ENCODE measurements around the gene FRMPD1. TPM values are rescaled to one million over a fixed set of nuclear protein-coding genes. Genes with fewer than 3 reads are reported as not detected.
"Not testable (repeated sequence)": the region's sequence is repeated elsewhere in the genome, so short reads cannot be mapped to it uniquely, and the experiment has no call there.

The FRMPD1 gene
- polyA plus RNA-seq, 3 donors = 0.75 to 1.9 (median 1.1) TPM

GRCh38 chr9:37739222-37739621 is 88.5 kb downstream of the FRMPD1 start:
- no peak for DNase-seq

GRCh38 chr9:37740128-37740527 is 89.4 kb downstream of the FRMPD1 start:
- DNase-seq = no peak

GRCh38 chr9:37740631-37741328 is 90.0 kb downstream of the FRMPD1 start:
- no peak for DNase-seq

- no peak for DNase-seq
Measured at GRCh38 chr9:37745970-37746369, 95.2 kb downstream of the FRMPD1 start.

GRCh38 chr9:37746448-37747270 is 95.9 kb downstream of the FRMPD1 start:
- no peak for DNase-seq

- DNase-seq = peak; percentile 40
Measured at GRCh38 chr9:37747271-37747753, 96.6 kb downstream of the FRMPD1 start.

- DNase-seq = no peak
Measured at GRCh38 chr9:37749129-37749528, 98.4 kb downstream of the FRMPD1 start.

GRCh38 chr9:37751186-37751585 is 100.4 kb downstream of the FRMPD1 start:
- DNase-seq = no peak

GRCh38 chr9:37751704-37752103 is 101.0 kb downstream of the FRMPD1 start:
- not testable (repeated sequence) for DNase-seq

GRCh38 chr9:37752112-37752511 is 101.4 kb downstream of the FRMPD1 start:
- DNase-seq = not testable (repeated sequence)

- no peak for DNase-seq
Measured at GRCh38 chr9:37752642-37753488, 102.1 kb downstream of the FRMPD1 start.

GRCh38 chr9:37753489-37754190 is 102.9 kb downstream of the FRMPD1 start, which contains the start of gene TRMT10B:
TSS of gene TRMT10B (plus strand) at chr9:37753805. CDS start at chr9:37761932, 8,127 bp downstream.
- DNase-seq = peak; percentile 80

GRCh38 chr9:37758747-37759146 is 108.0 kb downstream of the FRMPD1 start:
- DNase-seq = no peak

GRCh38 chr9:37760416-37761161 is 109.8 kb downstream of the FRMPD1 start:
- no peak for DNase-seq

- no peak for DNase-seq
Measured at GRCh38 chr9:37761511-37761910, 110.8 kb downstream of the FRMPD1 start.

- DNase-seq = not testable (repeated sequence)
Measured at GRCh38 chr9:37765263-37765662, 114.5 kb downstream of the FRMPD1 start.

GRCh38 chr9:37769306-37769705 is 118.6 kb downstream of the FRMPD1 start:
- no peak for DNase-seq

GRCh38 chr9:37769995-37770394 is 119.2 kb downstream of the FRMPD1 start:
- DNase-seq = no peak

GRCh38 chr9:37775216-37775919 is 124.6 kb downstream of the FRMPD1 start:
- DNase-seq = no peak

- no peak for DNase-seq
Measured at GRCh38 chr9:37776328-37776727, 125.6 kb downstream of the FRMPD1 start.

Data from renal pelvis (tissue), 4 donors.